Epithelial cell of alveolus of lung (primary cell): ENCODE results near the gene OR14K1. TPM values are rescaled to one million over a fixed set of nuclear protein-coding genes. Genes with fewer than 3 reads are reported as not detected.

ENCODE experiments used
- total RNA-seq: library from RNA; depleted of rRNA; stranded (reverse); fragments of >200 nt; gene quantifications from 2 replicates; pipeline ENCODE4 v1.2.1, GENCODE V29; 2015

The OR14K1 gene
- total RNA-seq = not detected in 2 replicates

GRCh38 chr1:247738315-247738714 lies at the start of gene OR14K1:
Gene OR14K1 (plus strand): TSS chr1:247738615. CDS start chr1:247738615, 0 bp downstream.

GRCh38 chr1:247716546-247716945 lies 21.9 kb upstream of the OR14K1 start, which contains the start of gene OR6F1:
Gene OR6F1 (minus strand): TSS chr1:247716646. CDS start chr1:247712755, 3,891 bp downstream.

GRCh38 chr1:247748041-247748440 lies 9.6 kb downstream of the OR14K1 start, which contains the start of gene OR14A2:
Gene OR14A2 (minus strand): TSS chr1:247748141.

GRCh38 chr1:247760456-247760855 lies 22.0 kb downstream of the OR14K1 start, which contains the start of gene OR1C1:
Gene OR1C1 (minus strand): TSS chr1:247760556. CDS start chr1:247758406, 2,150 bp downstream.

Other genes starting within 250 kb of the OR14K1 start
- gene OR2C3, start 202.2 kb upstream of the OR14K1 start, total RNA-seq = not detected in 2 replicates
- not detected in 2 replicates for gene GCSAML, start 189.5 kb upstream of the OR14K1 start, total RNA-seq
- not detected in 2 replicates for gene OR2G2, start 150.3 kb upstream of the OR14K1 start, total RNA-seq
- not detected in 2 replicates for gene OR2G3, start 133.0 kb upstream of the OR14K1 start, total RNA-seq
- not detected in 2 replicates for gene OR13G1, start 58.9 kb upstream of the OR14K1 start, total RNA-seq
- not detected in 2 replicates for gene OR6F1, start 22.0 kb upstream of the OR14K1 start, total RNA-seq
- gene OR14A2, start 9.5 kb downstream of the OR14K1 start, total RNA-seq = not detected in 2 replicates
- gene OR1C1, start 21.9 kb downstream of the OR14K1 start, total RNA-seq = not detected in 2 replicates
- gene OR14A16, start 85.5 kb downstream of the OR14K1 start, total RNA-seq = not detected in 2 replicates
- not detected in 2 replicates for gene OR11L1, start 103.3 kb downstream of the OR14K1 start, total RNA-seq
- 0.13 and 0.32 TPM in 2 replicates for gene TRIM58, start 118.6 kb downstream of the OR14K1 start, total RNA-seq
- gene OR2W3, start 157.0 kb downstream of the OR14K1 start, total RNA-seq = not detected in 2 replicates
- not detected in 2 replicates for gene OR2T8, start 181.6 kb downstream of the OR14K1 start, total RNA-seq
- gene OR2AJ1, start 186.3 kb downstream of the OR14K1 start, total RNA-seq = not detected in 2 replicates
- not detected in 2 replicates for gene OR2L8, start 210.2 kb downstream of the OR14K1 start, total RNA-seq
- gene OR2AK2, start 226.6 kb downstream of the OR14K1 start, total RNA-seq = not detected in 2 replicates